B cell (primary cell): ENCODE results near the gene TBX21.

Experiments used
- EZH2 ChIP-seq: IDR thresholded peaks from 2 replicates; pipeline ENCODE4 v1.6.1; 2012; ENCODE audit warnings: borderline replicate concordance, low read depth, mild to moderate bottlenecking, moderate library complexity, low read length; ENCODE audit not compliant: insufficient read depth, poor library complexity, severe bottlenecking
- TF ChIP-seq, protein P1 (sequence below): fragments of 200-600 bp; IDR thresholded peaks from one replicate; pipeline ENCODE4 v1.8.0; 2022; ENCODE audit warnings: antibody characterized with exemption, mild to moderate bottlenecking

DNA sequence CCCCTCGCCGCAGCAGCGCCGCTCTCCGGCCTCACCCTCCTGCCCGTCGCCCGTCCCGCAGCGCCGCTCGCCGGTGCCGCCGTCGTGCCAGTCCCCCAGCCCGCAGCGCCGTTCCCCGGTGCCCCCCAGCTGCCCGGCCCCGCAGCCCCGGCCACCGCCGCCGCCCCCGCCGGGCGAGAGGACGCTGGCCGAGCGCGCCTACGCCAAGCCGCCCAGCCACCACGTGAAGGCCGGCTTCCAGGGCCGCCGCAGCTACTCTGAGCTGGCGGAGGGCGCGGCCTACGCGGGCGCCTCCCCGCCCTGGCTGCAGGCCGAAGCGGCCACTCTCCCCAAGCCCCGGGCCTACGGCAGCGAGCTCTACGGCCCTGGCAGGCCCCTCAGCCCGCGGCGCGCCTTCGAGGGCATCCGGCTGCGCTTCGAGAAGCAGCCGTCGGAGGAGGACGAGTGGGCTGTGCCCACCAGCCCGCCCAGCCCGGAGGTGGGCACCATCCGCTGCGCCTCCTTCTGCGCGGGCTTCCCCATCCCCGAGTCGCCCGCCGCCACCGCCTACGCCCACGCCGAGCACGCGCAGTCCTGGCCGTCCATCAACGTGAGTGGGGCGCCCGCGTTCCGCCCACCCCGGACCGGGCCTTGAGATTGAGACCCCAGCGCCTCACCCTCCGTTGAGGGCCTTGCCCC, 24.0 kb upstream of the TBX21 start:
- TF ChIP-seq EZH2, result no peak
- TF ChIP-seq, protein P1, sequence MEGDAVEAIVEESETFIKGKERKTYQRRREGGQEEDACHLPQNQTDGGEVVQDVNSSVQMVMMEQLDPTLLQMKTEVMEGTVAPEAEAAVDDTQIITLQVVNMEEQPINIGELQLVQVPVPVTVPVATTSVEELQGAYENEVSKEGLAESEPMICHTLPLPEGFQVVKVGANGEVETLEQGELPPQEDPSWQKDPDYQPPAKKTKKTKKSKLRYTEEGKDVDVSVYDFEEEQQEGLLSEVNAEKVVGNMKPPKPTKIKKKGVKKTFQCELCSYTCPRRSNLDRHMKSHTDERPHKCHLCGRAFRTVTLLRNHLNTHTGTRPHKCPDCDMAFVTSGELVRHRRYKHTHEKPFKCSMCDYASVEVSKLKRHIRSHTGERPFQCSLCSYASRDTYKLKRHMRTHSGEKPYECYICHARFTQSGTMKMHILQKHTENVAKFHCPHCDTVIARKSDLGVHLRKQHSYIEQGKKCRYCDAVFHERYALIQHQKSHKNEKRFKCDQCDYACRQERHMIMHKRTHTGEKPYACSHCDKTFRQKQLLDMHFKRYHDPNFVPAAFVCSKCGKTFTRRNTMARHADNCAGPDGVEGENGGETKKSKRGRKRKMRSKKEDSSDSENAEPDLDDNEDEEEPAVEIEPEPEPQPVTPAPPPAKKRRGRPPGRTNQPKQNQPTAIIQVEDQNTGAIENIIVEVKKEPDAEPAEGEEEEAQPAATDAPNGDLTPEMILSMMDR, result no peak
